GM23248 (cell line): ENCODE data around the gene TMEM253. TPM values are rescaled to one million over a fixed set of nuclear protein-coding genes. Genes with fewer than 3 reads are reported as not detected.

Experiments
- DNase-seq: peaks from one replicate; pipeline ENCODE4 v3.0.0-alpha.2; 2015
- H2AFZ ChIP-seq: fragments of 200-600 bp; sonication (generic); 2 replicates; pipeline ENCODE4 v1.6.1; 2016; ENCODE audit warnings: antibody characterized with exemption
- H3F3A ChIP-seq: fragments of 200-600 bp; sonication (generic); 2 replicates; pipeline ENCODE4 v1.6.1; 2016; ENCODE audit warnings: mild to moderate bottlenecking, antibody characterized with exemption, mixed run types; ENCODE audit not compliant: insufficient read depth
- H3K27ac ChIP-seq: fragments of 200-600 bp; sonication (generic); 2 replicates; pipeline ENCODE4 v1.5.1; 2016; ENCODE audit warnings: mild to moderate bottlenecking
- H3K27me3 ChIP-seq: fragments of 200-600 bp; sonication (generic); replicated peaks from 2 replicates; pipeline ENCODE4 v1.6.1; 2016; ENCODE audit warnings: mild to moderate bottlenecking; ENCODE audit not compliant: insufficient read depth
- H3K36me3 ChIP-seq: fragments of 200-600 bp; sonication (generic); 2 replicates; pipeline ENCODE4 v1.6.1; 2016; ENCODE audit warnings: low read depth, mild to moderate bottlenecking
- H3K4me1 ChIP-seq: fragments of 200-600 bp; sonication (generic); 2 replicates; pipeline ENCODE4 v1.6.1; 2016; ENCODE audit warnings: mild to moderate bottlenecking; ENCODE audit not compliant: insufficient read depth
- H3K4me2 ChIP-seq: fragments of 200-600 bp; sonication (generic); one replicate; pipeline ENCODE4 v1.6.1; 2016; ENCODE audit warnings: mild to moderate bottlenecking; ENCODE audit not compliant: unreplicated experiment
- H3K4me3 ChIP-seq: fragments of 200-600 bp; sonication (generic); 2 replicates; pipeline ENCODE4 v1.5.1; 2016; ENCODE audit warnings: mild to moderate bottlenecking
- H3K79me2 ChIP-seq: fragments of 200-600 bp; sonication (generic); 2 replicates; pipeline ENCODE4 v1.6.1; 2016; ENCODE audit warnings: mild to moderate bottlenecking; ENCODE audit not compliant: insufficient read depth
- H3K9ac ChIP-seq: fragments of 200-600 bp; sonication (generic); 2 replicates; pipeline ENCODE4 v1.6.1; 2016; ENCODE audit warnings: mild to moderate bottlenecking
- H3K9me2 ChIP-seq: fragments of 200-600 bp; sonication (generic); 2 replicates; pipeline ENCODE4 v1.6.1; 2016; ENCODE audit warnings: mixed run types, mild to moderate bottlenecking, moderate library complexity; ENCODE audit not compliant: insufficient read depth
- H3K9me3 ChIP-seq: fragments of 200-600 bp; sonication (generic); one replicate; pipeline ENCODE4 v1.6.1; 2017; ENCODE audit warnings: low read depth
- H4K20me1 ChIP-seq: fragments of 200-600 bp; sonication (generic); 2 replicates; pipeline ENCODE4 v1.6.0; 2016; ENCODE audit not compliant: insufficient read depth
- EZH2 ChIP-seq: fragments of 200-600 bp; sonication (generic); IDR thresholded peaks from 2 replicates; pipeline ENCODE4 v1.6.1; 2018; ENCODE audit warnings: antibody characterized with exemption, mild to moderate bottlenecking; ENCODE audit not compliant: insufficient read depth, poor library complexity, severe bottlenecking
- EZH2phosphoT487 ChIP-seq: fragments of 200-600 bp; sonication (generic); IDR thresholded peaks from 2 replicates; pipeline ENCODE4 v1.6.1; 2018; ENCODE audit warnings: antibody characterized with exemption, moderate library complexity, mild to moderate bottlenecking, low read depth; ENCODE audit not compliant: insufficient read depth
- WGBS, 2 experiments: methylation state at CpG; one replicate each; pipeline ENCODE4 v1.1.6; 2015 to 2017; ENCODE audit warnings: low lambda C conversion rate in 2 of 2, low coverage in 1 of 2; ENCODE audit errors: missing lambda C conversion rate in 2 of 2; 5-methylcytosine and 5-hydroxymethylcytosine counted together
- in situ Hi-C: fragments of 300-500 bp; cut with MboI; formaldehyde crosslinking; loops from 2 replicates; pipeline ENCODE4 v1.15.0; 2020
- polyA plus RNA-seq: library from polyadenylated mRNA; unstranded; fragments of >200 nt; fragmentation: Nextera tagmentation; extraction: Ambion mirVana; gene quantifications from 2 replicates; pipeline ENCODE4 v1.2.1, GENCODE V29; 2016
- total RNA-seq: library from RNA; depleted of rRNA; stranded (reverse); fragments of >200 nt; shearing (Covaris generic); gene quantifications from 2 replicates; pipeline ENCODE4 v1.2.3, GENCODE V29; 2014

The TMEM253 gene
- total and polyA plus RNA-seq, 2 experiments from 2014 or later: 0.97 TPM; not detected in 1

DNA sequence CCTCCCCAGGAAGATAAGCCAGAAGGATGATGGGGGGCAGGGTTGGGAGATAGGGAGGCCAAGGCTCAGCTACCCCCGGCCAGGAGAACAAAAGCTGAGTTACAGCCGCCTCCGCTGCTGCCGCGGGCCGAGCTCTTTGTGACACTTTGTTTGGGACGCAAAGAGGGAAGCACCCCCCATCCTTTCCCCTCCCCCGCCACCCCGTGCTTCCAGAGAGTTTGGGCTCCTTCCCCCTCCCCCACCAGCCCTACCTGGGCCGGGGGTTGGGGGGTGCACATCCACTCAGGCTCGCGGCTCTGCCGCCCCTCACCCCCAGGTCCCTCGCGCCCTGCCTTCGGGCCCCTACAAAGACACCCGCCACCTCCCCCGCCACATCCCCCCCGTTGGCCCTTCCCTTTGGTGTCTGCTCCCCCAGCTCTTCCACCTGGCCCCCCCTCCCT is 3.2 kb upstream of the TMEM253 start:
- H3F3A ChIP-seq: peaks cover 35% of the 10 kb centered on the region
- H3K4me2 ChIP-seq: no peak overlapping the region
- 7 to 8% methylated on average over 8 to 17 of the region's 19 CpGs for WGBS, 2 experiments
- H3K9me3 ChIP-seq: no peaks in the 10 kb centered on the region
- no peaks in the 10 kb centered on the region for H3K27me3 ChIP-seq
- no peaks in the 10 kb centered on the region for H3K36me3 ChIP-seq
- no peak for TF ChIP-seq EZH2
- TF ChIP-seq EZH2phosphoT487: no peak
- no peaks in the 10 kb centered on the region for H3K79me2 ChIP-seq
- H3K4me1 ChIP-seq: peaks cover 16% of the 10 kb centered on the region
- no peak overlapping the region for H3K9ac ChIP-seq
- H3K4me3 ChIP-seq: no peak overlapping the region; the same call in none of the 2 replicates
- peak overlapping the region; percentile 27; the same call in 1 of the 2 replicates for H3K27ac ChIP-seq
- no peaks in the 10 kb centered on the region for H3K9me2 ChIP-seq
- in situ Hi-C loops: loop anchor here (10.0 kb wide), 1 partner anchor 83 kb away; no protein-coding TSS in a partner anchor
- no peaks in the 10 kb centered on the region for H4K20me1 ChIP-seq
- H2AFZ ChIP-seq: no peak overlapping the region
- no peak for DNase-seq

DNA sequence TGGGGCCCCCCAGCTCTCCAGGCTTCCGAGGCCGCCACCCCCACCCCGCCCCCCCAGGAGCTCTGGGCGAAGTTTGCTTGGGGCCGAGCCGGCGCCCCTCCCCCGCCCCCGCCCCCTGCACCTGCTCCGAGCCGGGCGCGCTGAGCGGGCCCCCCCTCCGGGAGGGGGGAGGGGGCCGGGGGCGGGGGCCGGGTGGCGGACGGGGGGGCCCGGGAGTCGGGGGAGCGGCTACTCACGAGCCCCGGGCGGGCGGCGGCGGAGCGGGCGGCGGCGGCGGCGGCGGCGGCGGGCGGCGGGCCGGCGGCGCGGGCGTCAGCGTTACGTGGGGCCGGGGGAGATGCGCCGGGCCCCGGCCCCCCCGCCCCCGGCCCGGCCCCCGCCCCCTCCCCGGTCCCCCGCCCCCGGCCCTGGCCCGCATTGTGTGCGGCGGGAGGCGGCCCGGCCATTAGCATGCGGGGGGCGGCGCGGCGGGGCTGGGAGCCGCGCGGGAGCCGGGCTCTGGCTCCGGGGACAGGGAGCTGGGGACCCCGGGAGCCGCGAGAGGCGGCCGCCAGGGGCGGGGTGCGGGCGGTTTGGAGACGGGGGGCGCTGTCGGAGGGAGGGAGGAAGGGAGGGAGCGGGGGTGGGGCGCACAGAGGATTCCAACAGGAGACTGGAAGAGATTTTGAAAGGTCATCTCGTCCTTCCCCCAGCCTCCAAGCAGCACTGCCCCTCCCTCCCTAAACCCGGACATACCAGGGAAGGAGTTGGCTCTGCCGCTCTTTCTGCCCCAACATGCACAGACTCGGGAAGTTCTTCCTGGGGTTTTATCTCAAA is 2.6 kb upstream of the TMEM253 start, which contains the start of gene ZNF219:
TSS of gene ZNF219 (minus strand) at position 580 of the 816 bp plus-strand sequence. CDS start 5,064 bp downstream, outside the sequence.
- peak; percentile 58 for DNase-seq
- Histone ChIP-seq H3K27me3 (no peaks in the 10 kb centered on the region), H2AFZ (peak within 1 kb of the TSS; percentile 83), H3K36me3 (no peaks in the 10 kb centered on the region), H3K9me2 (no peaks in the 10 kb centered on the region), H3K27ac (peak within 1 kb of the TSS; percentile 27; the same call in 1 of the 2 replicates), H3K4me2 (peak within 1 kb of the TSS; percentile 91), H3F3A (peaks cover 35% of the 10 kb centered on the region), H3K4me3 (peak within 1 kb of the TSS; percentile 80), H4K20me1 (no peaks in the 10 kb centered on the region), H3K79me2 (no peaks in the 10 kb centered on the region), H3K9me3 (no peaks in the 10 kb centered on the region), H3K9ac (peak within 1 kb of the TSS; percentile 60), H3K4me1 (peaks cover 16% of the 10 kb centered on the region)
- in situ Hi-C loops: loop anchor here (10.0 kb wide), 1 partner anchor 83 kb away; no protein-coding TSS in a partner anchor
- WGBS, 2 experiments: 2% methylated on average over 3 to 52 of the region's 90 CpGs
- TF ChIP-seq EZH2phosphoT487: no peak
- no peak for TF ChIP-seq EZH2

DNA sequence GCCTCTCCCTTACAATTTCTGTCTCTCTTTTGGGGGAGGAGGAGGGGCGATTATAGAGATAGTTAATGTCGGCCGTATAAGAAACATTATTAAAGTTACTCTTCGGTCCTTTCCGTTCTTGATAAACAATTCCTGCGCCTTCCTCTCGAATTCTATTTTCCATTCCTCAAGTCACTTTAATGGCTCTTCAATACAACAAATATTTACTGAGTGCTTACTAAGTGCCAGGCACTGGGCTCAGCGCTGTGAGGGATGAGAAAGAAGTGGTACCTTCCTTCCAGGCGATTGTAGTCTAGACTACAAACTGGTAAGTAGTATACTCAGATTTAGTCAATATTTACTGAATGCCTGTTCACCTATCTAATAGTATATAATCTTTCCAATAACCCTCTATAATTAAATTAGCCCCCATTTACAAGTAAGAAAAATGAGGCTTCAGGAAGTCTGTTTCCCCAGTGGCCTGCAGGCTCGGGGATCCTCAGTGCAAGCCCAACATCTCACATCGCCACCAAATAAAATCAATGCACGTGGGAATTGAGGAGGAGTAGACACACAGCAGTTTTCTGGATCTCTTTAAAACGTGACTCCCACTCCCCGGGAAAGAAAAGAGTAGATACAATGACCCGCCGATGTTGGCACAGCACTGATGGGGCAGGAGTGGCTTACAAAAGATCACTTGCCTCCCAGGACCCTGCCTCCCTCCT is 1.8 kb upstream of the TMEM253 start:
- peaks cover 16% of the 10 kb centered on the region for H3K4me1 ChIP-seq
- H2AFZ ChIP-seq: peak overlapping the region; percentile 83
- in situ Hi-C loops: loop anchor here (10.0 kb wide), 1 partner anchor 84 kb away; no protein-coding TSS in a partner anchor
- H3K27ac ChIP-seq: no peak overlapping the region
- no peaks in the 10 kb centered on the region for H3K9me3 ChIP-seq
- DNase-seq: no peak
- H3K4me3 ChIP-seq: peak overlapping the region; percentile 80
- H4K20me1 ChIP-seq: no peaks in the 10 kb centered on the region
- peak overlapping the region; percentile 91 for H3K4me2 ChIP-seq
- H3K27me3 ChIP-seq: no peaks in the 10 kb centered on the region
- H3K79me2 ChIP-seq: no peaks in the 10 kb centered on the region
- peak overlapping the region; percentile 60 for H3K9ac ChIP-seq
- H3F3A ChIP-seq: peaks cover 35% of the 10 kb centered on the region
- 9 to 13% methylated on average over 16 of the region's 16 CpGs for WGBS, 2 experiments
- TF ChIP-seq EZH2phosphoT487: no peak
- TF ChIP-seq EZH2: no peak
- no peaks in the 10 kb centered on the region for H3K9me2 ChIP-seq
- H3K36me3 ChIP-seq: no peaks in the 10 kb centered on the region

- H3K27ac ChIP-seq: no peak overlapping the region
- no peaks in the 10 kb centered on the region for H4K20me1 ChIP-seq
- 73 to 76% methylated on average over 5 of the region's 5 CpGs for WGBS, 2 experiments
- peak overlapping the region; percentile 60; the same call in 1 of the 2 replicates for H3K9ac ChIP-seq
- peaks cover 36% of the 10 kb centered on the region for H3F3A ChIP-seq
- no peak for TF ChIP-seq EZH2phosphoT487
- TF ChIP-seq EZH2: no peak
- DNase-seq: no peak
- H3K9me3 ChIP-seq: no peaks in the 10 kb centered on the region
- H3K4me3 ChIP-seq: peak overlapping the region; percentile 80
- no peaks in the 10 kb centered on the region for H3K9me2 ChIP-seq
- peak overlapping the region; percentile 91 for H3K4me2 ChIP-seq
- peak overlapping the region; percentile 83 for H2AFZ ChIP-seq
- H3K79me2 ChIP-seq: no peaks in the 10 kb centered on the region
- H3K36me3 ChIP-seq: no peaks in the 10 kb centered on the region
- H3K27me3 ChIP-seq: no peaks in the 10 kb centered on the region
- in situ Hi-C loops: loop anchor here (10.0 kb wide), 1 partner anchor 85 kb away; no protein-coding TSS in a partner anchor
- peaks cover 17% of the 10 kb centered on the region for H3K4me1 ChIP-seq
Observed at GRCh38 chr14:21099596-21099985, 1.3 kb upstream of the TMEM253 start.
